HG02938 (cell line): ENCODE results near the gene PLA2G2F.

Experiments
- ATAC-seq: cut with Tn5 transposase; IDR thresholded peaks from one replicate; pipeline ENCODE4 v1.9.1; 2021; ENCODE audit warnings: mild to moderate bottlenecking, moderate library complexity; ENCODE audit not compliant: unreplicated experiment

The PLA2G2F gene, protein sequence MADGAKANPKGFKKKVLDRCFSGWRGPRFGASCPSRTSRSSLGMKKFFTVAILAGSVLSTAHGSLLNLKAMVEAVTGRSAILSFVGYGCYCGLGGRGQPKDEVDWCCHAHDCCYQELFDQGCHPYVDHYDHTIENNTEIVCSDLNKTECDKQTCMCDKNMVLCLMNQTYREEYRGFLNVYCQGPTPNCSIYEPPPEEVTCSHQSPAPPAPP

DNA sequence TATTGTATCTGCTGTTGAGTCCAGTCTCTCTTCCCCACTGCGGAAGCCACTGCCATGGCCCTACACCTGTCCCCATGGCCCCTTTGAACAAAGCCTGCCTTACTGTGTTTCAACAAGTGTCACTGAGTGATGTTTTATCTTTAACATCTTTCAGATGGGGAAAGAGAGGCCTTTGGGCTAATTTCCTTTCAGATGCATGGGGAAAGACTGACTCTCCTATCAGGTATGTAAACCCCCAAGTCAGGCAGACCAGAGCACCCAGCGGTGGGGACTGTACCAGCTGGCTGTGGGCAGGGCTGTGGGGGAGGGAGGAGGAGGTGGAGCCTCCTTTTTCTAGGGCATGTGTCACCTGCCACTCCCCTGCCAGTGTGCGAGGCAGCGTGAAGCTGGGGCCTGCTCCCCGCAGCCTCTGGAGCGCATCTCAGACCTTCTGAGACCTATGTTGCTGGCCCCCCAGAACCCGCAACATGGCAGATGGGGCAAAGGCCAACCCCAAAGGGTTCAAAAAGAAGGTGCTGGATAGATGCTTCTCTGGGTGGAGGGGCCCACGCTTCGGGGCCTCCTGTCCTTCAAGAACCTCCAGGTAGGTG, at the start of gene PLA2G2F:
TSS of gene PLA2G2F (plus strand) at position 363 of the 590 bp plus-strand sequence. CDS start at position 468, 105 bp downstream.
- no peak for ATAC-seq

- no peak for ATAC-seq
These were observed 49.6 kb upstream of the PLA2G2F start for GRCh38 chr1:20089328-20090077.

- ATAC-seq: no peak
These were observed 49.0 kb upstream of the PLA2G2F start for GRCh38 chr1:20090119-20090518.

DNA sequence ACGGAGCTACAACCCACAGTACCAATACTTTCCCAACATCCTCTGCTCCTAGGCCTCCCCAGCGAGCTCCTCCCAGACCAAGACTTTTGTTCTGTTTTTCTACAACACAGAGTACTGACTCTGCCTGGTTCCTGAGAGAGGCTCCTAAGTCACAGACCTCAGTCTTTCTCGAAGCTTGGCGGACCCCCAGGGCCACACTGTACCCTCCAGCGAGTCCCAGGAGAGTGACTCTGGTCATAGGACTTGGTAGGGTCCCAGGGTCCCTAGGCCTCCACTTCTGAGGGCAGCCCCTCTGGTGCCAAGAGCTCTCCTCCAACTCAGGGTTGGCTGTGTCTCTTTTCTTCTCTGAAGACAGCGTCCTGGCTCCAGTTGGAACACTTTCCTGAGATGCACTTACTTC, 48.5 kb upstream of the PLA2G2F start:
- ATAC-seq: no peak

- ATAC-seq: no peak
These were observed 45.8 kb upstream of the PLA2G2F start for GRCh38 chr1:20093303-20093702.

DNA sequence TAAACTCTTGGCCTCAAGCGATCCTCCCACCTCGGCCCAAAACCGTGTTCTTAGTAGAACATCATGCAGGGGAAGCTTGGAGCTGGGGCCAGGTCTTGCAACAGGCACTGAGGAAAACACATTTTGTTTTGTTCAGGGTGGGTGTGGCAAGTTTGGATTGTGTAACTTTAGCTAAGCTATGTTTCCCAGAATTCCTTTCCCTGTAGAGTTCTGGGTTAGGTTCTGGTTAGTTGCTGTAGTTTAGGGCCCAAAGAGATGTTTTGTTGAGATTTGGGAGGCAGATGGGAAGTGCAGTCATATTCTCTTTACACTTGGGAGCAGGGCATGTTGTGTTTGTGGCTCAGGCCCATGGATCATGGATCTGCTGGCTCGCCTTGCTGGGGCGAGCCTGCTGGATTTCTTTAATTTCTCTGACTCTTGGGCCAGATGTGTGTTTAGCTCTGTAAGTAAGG, 45.2 kb upstream of the PLA2G2F start:
- ATAC-seq: no peak

DNA sequence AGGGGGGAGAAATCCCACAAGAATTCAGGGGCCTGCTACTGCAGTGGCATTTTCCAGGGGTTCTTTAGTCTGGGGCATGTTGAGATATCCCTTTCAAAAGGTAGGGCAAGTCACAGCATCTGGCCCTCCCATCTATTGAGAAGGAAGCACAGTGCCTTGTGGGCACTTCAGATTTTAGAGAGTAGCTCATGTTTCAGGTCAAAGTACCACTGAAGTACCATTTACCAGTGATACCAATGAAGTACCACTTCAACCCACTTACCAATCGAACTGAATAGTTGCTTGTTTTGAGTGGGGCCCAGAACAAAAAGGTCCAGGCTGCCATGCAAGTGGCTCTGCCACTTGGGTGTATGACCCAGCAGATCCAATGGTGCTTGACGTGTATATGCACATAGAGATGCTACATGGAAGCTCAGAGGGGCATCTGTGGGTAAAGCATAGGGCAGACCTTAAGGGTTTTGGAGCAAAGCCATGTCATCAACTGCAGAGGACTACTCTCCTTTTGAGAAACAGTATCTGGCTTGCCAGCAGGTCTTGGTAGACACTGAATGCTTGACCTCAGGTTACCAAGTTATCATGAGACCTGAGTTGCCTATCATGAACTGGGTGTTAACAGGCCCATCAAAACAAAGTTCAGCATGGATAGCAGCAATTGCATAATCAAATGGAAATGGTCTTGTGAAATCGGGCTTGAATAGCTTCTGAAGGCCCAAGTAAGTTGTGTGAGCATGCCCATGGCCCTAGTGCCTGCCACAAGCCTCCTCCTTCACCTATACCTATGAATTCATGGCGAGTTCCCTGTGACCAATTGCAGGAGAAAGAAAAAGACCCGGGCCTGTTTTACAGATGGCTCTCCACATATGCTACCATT, 43.3 kb upstream of the PLA2G2F start:
- ATAC-seq: no peak

DNA sequence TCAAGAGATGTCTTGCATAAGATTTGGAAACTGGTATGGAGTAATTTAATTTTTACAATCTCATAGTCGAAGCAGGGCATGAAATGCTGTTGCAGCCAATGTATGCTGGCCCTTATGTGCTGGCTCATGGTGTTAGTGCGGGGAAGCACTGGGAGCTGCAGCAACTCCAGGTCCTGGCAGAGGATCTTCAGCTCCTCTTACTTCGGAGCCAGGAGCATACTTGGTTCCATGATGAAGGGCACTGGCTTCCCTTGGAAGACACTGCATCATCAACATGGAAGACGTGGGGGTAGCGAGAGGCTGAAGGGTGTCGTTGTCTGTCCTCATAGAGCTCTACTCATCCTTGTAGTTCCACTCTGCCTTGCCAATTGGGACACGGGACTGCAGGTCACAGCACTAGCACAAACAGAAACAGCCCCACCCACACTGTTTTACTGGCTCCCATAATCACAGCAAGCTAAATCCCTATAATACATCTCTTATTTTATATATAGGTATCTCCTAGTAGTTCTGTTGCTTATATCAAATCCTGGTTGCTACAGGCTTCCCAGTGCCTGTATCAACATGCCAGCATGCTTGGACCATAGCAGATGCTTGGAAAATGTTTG, 42.2 kb upstream of the PLA2G2F start:
- no peak for ATAC-seq

GRCh38 chr1:20099533-20099932, 39.6 kb upstream of the PLA2G2F start:
- no peak for ATAC-seq

DNA sequence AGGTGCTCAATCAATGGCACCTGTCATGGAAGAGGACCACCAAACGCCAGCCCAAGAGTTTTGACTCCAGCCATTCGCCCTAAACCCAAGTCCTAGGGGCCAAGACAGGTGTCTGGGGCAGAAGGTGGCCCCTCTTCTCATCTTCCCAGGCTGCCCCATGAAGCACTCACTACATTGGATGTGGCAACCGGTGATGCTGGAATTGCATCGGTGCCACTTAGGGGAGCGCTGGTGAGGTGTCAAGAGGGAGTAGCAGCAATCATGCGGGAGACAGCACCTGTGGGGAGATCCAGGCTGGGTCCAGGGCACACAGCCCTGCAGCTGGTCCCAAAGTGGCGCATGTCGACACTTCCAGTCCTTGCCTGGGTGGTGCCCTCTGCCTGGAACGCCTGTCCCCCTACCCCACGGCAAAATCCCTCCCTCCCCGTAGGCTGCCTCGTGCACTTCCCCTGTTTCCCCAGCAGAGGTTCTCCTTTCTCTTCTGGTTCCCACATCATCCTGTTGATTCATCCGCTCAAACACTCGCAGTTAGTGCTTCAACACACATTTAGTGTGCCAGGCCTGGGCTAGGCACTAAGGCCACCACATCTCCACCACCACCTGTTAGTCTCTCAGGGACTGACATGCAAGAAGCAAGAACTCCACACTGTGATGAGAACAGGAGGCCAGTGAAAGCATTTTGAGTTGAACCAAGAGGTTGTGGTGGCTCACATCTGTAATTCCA, 38.3 kb upstream of the PLA2G2F start:
- no peak for ATAC-seq

DNA sequence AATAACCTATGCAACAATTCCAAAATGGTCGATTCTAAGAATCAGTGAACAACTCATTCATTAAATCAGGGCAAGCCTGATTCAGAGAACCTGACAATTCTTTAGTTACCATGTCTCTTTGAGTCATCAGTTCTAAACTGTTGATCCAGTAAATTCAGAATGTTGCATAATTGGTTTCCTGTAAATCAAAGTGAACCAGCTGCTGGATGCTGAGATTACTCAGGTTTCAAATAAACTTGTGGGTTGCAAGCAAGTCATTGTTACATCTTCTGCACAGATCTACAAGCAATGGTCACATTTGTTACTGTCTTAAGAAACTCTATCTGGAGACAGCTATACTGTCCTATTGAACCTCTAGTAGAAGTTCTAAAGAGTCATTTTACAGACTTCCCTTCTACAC, 36.2 kb upstream of the PLA2G2F start:
- no peak for ATAC-seq

GRCh38 chr1:20105856-20106255, 33.3 kb upstream of the PLA2G2F start:
- no peak for ATAC-seq

GRCh38 chr1:20107351-20107750, 31.8 kb upstream of the PLA2G2F start:
- ATAC-seq: no peak

- ATAC-seq: no peak
These were observed 31.3 kb upstream of the PLA2G2F start for GRCh38 chr1:20107796-20108195.

- ATAC-seq: no peak
These were observed 30.6 kb upstream of the PLA2G2F start for GRCh38 chr1:20108366-20109123.

GRCh38 chr1:20109223-20109856, 29.8 kb upstream of the PLA2G2F start:
- no peak for ATAC-seq

- ATAC-seq: no peak
These were observed 28.4 kb upstream of the PLA2G2F start for GRCh38 chr1:20110679-20111078.

GRCh38 chr1:20111452-20111851, 27.7 kb upstream of the PLA2G2F start:
- no peak for ATAC-seq
